Body of pancreas (tissue), 4 donors: Measurements from ENCODE around the gene SARNP.

Source experiments
- POLR2A ChIP-seq, 3 donors: fragments of 450-650 bp; IDR thresholded peaks; one replicate each; pipeline ENCODE4 v1.6.1; 2016; ENCODE audit warnings: antibody characterized with exemption in 3 of 3, mild to moderate bottlenecking in 2 of 3
- TF ChIP-seq, protein P1 (sequence below), 7 experiments: fragments of 450-650 bp in 4 of 7; fragments of 200-600 bp in 3 of 7; sonication (generic) in 3 of 7; IDR thresholded peaks; one replicate each; pipeline ENCODE4 v1.5.1; 2016 to 2019; ENCODE audit warnings: antibody characterized with exemption in 7 of 7

DNA sequence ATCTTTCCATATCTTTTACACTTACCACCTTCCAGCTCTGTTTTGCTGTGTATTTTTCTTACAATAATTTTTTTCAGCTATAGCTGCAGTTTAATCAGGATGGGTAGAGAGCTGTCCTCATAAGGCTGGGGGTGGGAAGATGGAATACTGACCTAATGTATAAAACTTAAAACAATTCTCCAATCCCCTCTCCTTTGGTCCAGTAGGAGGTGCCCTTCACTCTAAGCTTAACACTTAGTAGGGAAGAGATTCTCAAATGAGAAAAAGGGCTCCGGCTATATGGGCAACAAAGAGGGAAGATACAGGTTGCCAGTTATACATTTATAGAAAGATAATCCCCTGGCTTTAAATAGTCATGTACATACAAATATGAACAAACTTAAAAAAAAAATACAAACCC, 3.2 kb upstream of the SARNP start:
- TF ChIP-seq POLR2A (IDR thresholded peaks at IDR 0.05) = no peak
- TF ChIP-seq, protein P1, sequence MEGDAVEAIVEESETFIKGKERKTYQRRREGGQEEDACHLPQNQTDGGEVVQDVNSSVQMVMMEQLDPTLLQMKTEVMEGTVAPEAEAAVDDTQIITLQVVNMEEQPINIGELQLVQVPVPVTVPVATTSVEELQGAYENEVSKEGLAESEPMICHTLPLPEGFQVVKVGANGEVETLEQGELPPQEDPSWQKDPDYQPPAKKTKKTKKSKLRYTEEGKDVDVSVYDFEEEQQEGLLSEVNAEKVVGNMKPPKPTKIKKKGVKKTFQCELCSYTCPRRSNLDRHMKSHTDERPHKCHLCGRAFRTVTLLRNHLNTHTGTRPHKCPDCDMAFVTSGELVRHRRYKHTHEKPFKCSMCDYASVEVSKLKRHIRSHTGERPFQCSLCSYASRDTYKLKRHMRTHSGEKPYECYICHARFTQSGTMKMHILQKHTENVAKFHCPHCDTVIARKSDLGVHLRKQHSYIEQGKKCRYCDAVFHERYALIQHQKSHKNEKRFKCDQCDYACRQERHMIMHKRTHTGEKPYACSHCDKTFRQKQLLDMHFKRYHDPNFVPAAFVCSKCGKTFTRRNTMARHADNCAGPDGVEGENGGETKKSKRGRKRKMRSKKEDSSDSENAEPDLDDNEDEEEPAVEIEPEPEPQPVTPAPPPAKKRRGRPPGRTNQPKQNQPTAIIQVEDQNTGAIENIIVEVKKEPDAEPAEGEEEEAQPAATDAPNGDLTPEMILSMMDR (IDR thresholded peaks at IDR 0.05) = no peak
